Activated effector memory CD4-positive, alpha-beta T cell treated with Interleukin-2 at 50 U/mL for 16 hours (primary cell): ENCODE measurements around the gene PRH1.

ENCODE experiments used
- DNase-seq: peaks from one replicate; pipeline ENCODE4 v3.0.0-alpha.2; 2020

The PRH1 gene

DNA sequence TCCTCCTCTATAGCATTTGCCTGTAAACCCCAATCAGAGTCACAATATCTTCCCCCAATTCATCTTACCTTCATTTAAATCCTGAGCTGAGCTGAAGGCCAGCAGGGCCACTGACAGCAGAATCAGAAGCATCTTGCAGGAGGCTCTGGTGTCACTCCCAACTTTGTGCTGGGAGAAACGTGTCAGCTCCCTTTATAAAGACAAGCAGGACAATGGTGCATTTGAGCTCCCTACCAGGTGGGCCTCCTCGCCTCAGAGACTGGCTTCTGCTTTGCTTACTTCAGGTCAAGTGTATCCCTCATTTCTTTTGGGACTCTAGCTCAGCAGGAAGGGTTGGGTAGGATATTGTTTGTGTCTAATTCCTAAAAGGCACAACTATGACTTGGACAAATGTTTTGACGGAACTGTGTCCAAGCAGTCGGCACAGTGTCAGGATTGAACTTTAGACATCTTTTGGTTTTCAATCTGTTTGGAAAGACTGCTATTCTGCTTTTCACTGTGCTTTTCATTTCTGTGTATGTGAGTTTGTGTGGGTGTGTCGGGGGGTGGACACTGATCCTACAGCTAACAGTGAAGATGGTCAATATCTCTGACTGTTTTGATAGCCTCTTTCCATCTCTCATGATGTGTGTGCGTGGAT, at the start of gene PRH1:
Gene PRH1 (minus strand): TSS at position 170 of the 640 bp plus-strand sequence. CDS start 38 bp downstream, at position 132.
- DNase-seq: no peak

- no peak for DNase-seq
Observed at GRCh38 chr12:10928746-10929286, 44.8 kb upstream of the PRH1 start, which contains the start of gene PRH2. Gene PRH2, plus strand, starts transcription at chr12:10929236. Its CDS starts 38 bp downstream, at chr12:10929274.

- no peak for DNase-seq
Observed at GRCh38 chr12:10926269-10926668, 42.2 kb upstream of the PRH1 start.

DNA sequence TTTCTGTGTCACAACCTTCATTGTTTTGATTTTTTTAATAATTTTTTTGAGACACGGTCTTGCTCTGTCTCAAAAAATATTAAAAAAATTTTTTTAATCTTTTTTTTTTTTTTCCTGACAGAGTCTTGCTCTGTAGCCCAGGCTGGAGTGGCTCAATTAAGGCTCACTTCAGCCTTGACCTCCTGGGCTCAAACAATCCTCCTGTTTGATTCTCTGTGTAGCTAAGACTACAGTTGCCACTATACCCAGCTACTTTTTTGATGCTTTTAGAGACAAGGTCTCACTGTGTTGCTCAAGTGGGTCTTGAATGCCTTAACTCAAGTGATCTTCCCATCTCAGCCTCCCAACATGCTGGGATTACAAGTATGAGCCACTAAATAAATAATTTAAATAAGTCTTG, 35.8 kb upstream of the PRH1 start:
- DNase-seq: no peak

- DNase-seq: no peak
Observed at GRCh38 chr12:10910380-10910779, 26.3 kb upstream of the PRH1 start.

DNA sequence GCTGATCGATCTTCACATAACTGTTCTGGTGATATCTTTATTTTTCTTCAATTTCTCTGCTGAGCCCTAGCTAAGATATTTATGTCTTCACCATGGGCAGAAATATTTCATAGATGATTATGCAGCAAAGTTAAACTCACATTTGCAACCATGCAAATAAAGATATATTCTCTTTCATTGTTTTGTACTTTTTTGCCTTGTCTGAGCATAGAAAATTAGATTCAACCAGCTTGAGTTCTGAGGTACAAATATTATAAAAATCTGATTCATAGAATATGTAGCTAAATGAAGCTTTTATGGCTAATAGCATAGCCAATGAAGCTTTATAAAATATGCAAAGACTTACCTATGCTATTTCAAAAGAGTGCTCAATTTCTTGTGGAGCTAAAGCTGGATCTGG, 25.4 kb upstream of the PRH1 start, which contains the start of gene TAS2R13:
Gene TAS2R13 (minus strand): TSS at position 101 of the 400 bp plus-strand sequence. CDS start 264 bp downstream, outside the sequence.
- no peak for DNase-seq

- no peak for DNase-seq
Observed at GRCh38 chr12:10904686-10905085, 20.6 kb upstream of the PRH1 start.

- DNase-seq: no peak
Observed at GRCh38 chr12:10901427-10901826, 17.4 kb upstream of the PRH1 start.

DNA sequence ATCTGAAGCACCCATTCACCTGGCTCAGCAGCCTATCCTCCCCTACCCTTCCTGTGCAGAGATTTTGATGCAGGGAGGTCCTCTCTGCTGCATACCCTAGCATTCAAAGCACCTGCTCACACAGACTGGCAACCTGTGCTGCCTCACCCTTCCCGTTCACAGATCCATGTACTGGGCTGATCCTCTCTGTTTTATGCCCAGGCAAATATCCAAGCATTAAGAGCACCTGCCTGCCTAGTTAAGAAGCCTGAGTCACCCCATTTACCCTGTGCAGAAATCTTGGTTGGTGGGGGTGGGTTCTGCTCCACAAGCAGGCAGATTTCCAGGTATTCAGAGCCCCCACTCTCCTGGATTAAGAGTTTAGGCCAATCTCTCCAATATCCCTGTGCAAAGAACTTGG, 16.9 kb upstream of the PRH1 start:
- no peak for DNase-seq

DNA sequence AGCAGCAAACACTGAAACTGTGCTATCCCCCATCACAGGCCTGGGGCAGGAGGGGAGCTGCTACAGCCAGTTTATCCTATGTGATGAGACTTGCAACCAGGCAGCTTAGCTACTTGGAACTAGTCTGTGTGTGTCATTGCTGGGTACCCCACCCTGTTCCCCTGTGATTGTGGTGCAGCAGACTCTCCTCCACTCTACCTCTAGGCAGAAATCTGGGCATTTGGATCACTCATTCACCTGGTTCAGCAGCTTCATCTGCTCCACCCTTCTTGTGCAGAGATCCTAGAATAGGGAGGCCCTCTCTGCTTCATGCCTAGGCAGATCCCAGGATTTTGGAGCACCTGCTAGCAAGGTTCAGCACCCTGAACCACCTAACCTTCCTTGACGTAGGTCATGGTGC, 16.5 kb upstream of the PRH1 start:
- DNase-seq: no peak

DNA sequence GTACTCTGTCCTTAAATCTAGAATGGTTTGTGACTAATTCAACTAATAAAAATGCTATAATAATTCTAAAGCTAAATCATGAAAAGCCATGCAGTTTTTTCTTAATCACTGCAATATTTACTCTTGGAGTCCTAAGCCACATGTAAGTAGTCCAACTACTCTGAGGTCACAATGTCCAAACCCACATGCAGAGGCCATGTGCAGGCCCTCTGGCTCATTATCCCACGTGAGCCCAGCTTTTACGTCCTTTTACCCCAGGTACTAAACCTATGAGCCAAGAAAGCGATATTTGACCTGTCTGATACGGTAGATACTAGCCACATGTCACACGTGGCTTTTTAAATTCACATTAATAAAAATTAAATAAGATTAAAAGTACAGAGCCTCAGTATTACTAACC, 12.8 kb upstream of the PRH1 start:
- no peak for DNase-seq

- no peak for DNase-seq
Observed at GRCh38 chr12:10891937-10892336, 7.9 kb upstream of the PRH1 start.

DNA sequence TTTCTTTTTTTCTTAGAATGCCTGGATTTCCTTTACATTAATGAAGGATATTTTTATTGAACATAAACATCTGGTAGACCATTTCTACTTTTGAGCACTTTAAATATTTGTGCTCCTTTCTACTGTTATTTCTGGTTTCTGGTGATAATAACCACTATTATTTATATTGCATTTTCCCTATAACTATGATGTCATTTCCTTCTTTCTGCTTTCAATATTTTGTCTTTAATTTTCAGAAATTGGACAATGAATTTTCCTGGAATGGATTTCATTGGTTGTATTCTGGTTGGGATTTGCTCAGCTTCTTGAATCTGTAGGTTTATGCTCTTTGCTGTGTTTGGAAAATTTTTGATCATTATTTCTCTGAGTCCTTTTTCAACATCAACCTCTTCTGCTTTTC, 5.2 kb upstream of the PRH1 start:
- DNase-seq: no peak

DNA sequence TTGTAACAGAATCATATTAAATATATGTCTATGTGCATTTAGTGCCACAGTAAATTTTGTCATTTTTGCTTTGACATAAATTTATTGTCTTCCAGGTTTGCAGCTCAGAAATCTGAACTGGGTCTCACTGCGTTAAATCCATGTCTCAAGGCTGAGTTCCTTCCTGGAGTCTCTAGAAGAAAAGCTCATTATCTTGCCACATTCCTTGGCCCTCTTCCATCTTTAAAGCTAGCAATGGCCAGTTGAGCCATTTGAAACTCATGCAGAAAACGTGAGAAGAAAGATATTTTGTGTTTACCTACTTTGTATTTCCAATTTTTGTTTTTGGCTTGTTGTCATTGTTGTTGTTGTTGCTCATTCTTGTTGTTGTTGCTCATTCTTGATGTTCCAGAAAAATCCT, 10.7 kb downstream of the PRH1 start:
- no peak for DNase-seq

GRCh38 chr12:10867381-10867780, 16.7 kb downstream of the PRH1 start:
- no peak for DNase-seq

- no peak for DNase-seq
Observed at GRCh38 chr12:10863512-10864218, 20.4 kb downstream of the PRH1 start.

DNA sequence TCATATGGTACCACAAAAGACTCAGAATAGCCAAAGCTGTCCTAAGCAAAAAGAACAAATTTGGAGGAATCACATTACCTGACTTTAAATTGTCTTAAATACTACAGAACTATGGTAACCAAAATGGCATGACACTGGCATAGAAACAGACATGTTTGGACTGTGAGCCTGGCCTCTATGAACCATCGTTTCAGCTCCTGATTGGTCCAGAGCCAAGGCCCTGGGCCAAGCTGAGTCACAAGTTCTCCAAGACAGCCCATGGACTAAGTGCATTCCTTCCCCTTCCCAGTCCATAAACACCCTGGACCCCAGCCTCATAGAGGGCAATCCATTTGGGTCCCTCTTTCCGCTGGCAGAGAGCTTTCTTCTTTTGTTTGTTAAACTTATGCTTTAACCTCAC, 22.7 kb downstream of the PRH1 start:
- DNase-seq: no peak

GRCh38 chr12:10855807-10856206, 28.2 kb downstream of the PRH1 start:
- DNase-seq: no peak

DNA sequence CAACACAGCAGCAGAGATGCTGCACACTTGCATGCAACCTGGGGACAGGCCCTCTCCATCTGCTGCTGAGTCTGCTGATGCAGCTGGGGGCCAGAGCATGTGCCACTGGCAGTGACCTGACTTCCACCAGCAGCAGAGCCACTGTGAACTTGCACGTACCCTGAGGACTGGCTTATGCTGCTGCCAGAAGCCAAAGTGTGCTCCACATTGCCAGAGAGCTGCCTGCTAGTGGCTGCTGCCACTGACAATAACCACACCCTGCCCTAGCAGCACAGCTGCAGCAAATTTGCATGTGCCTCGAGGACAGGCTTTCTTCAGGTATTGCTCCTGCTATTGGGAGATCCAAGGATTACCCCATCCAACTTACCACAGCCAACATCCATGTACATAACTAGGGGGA, 30.3 kb downstream of the PRH1 start:
- no peak for DNase-seq

DNA sequence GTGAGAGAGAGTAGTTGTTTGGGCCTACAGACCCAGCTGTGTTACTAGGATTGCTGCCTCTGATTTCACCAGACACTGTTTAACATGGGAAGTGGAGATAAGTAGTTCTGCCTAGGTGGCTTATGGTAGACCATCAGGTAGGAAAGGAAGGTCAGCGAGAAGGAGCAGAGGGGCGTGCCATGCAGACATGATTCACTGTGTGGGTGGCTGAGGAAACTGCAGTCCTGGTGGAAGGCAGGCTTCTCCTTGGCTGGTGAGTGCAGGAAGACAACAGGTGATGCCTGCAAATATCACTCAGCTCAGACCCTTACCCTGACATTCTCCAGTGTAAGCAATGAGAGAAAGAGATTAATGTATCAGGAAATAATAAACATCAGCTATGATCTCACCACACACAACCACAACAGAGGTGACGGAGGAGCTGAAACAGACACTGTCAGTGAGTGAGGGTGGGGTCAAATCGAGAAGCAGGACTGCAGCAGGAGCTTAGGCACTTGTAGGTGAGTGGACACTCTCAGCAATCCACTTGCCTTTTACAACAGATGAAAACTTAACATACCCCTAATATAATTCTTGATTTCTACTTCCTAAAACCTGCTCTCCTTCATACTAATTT, 32.7 kb downstream of the PRH1 start:
- DNase-seq: no peak

DNA sequence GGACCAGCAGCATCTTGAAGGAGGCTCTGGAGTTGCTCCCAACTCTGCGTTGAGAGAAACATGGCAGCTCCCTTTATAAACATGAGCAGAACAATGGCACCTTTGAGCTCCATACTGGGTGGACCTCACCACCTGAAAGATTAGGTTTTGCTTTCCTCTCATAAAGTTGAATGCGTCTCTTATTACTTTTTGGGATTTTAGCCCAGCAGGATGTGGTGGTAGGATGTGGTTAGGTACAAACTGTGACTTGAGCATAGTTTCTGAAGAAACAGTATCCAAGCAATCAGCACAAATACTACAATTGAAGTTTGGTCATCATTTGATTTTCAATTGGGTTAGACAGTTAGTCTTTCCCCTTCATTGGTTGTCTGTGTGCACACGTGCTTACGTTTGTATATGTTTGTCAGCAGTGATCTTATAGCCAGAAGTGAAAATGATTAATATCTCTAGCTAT, 34.6 kb downstream of the PRH1 start, which contains the start of gene PRR4:
Gene PRR4 (minus strand): TSS at position 51 of the 454 bp plus-strand sequence. CDS start 38 bp downstream, at position 13.
- DNase-seq: no peak

GRCh38 chr12:10847744-10848143, 36.3 kb downstream of the PRH1 start:
- no peak for DNase-seq

DNA sequence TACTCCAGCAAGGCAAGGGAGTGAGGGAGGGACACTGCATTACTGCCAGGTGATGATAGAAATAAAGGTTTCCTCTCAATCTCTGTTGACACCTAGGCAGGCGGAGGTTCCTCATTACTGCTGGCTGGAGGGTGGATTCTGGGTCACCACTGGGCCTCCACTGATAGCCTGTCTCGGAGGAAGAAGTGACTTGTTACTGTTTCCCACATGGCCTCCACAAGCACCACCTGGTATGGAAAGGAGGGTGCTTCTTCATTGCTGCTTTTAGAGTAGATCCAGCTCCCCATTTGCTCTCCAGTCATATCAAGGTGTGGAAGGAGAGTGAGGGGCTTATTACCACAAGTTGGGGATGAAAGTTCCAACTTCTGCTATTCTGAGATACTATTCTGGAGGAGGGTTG, 41.2 kb downstream of the PRH1 start:
- no peak for DNase-seq

GRCh38 chr12:10838461-10838860, 45.6 kb downstream of the PRH1 start:
- no peak for DNase-seq
